IPS-NIHi11 (cell line): ENCODE measurements around the gene CYP3A5.

Experiments used
- DNase-seq: peaks from one replicate; pipeline ENCODE4 v3.0.0; 2012; ENCODE audit warnings: mixed read lengths, low spot score

CYP3A5 gene

DNA sequence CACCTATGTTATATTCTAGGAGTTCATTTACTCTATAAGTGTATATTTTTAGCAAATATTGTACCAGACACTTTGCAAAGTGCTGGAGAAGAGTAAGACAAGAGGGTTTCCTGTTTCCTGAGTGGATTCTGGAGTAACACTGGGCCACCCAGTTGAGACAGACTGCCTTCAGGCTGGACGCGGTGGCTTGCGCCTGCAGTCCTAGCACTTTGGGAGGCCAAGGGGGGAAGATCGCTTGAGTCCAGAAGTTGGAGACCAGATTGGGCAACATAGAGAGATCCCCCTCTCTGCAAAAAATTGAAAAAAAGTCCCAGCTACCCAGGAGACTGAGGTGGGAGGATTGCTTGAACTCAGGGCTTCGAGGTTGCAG, 63.8 kb downstream of the CYP3A5 start:
- DNase-seq = no peak

DNA sequence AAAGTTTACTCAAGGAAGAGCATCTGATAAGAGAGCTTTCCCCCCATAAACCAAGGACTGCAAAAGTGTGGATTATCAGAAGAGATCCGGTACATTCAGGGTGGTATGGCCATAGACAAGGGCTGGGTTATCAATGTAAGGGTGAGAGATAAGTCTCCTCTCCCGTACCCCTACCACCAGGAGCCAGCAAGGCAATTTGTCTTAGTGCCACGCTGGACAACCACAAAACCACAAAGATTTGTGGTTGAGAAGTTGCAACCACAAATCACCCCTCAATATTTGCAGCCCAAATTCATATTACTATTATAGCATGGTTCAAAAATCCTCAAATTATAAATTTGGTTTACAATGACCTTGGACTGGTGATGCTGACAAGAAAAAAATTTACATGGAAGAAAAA, 65.3 kb downstream of the CYP3A5 start:
- no peak for DNase-seq

DNA sequence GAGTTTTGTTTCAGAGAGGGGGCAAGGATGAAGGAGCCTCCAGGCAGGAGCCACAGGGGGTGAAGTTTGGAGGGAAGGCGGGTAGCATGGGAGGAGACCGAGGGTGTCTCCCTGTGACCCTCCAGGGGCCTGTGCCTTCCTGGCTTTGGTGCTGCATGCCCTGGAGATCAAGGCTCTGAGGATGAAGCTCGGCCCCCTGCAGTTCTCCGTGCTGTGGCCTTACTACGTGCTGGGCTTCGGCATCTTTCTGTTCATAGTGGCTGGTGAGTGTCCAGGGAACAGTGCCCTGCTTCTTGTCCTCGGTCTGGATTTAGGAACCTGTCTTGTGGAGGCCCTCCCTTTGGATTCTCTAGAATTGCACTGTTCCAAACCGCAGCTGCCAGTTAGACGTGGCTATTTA, 72.2 kb downstream of the CYP3A5 start:
- DNase-seq = no peak

DNA sequence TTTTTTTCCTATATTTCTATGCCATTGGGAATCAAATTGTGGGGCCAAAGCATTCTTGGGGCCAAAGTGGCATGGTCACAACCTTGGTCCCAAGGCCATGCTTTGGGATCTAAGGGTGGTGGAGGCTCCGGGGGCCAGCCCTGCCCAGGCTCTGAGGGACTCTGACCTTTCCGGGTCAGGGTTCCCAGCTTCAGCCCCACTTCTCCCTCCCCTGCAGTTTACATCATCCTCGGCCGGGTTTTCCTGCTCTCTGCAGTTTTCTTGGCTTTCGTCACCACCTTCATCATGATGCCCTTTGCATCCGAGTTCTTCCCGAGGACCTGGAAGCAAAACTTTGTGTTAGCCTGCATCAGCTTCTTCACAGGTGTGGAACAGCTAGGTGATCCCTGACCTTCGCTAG, 73.3 kb downstream of the CYP3A5 start:
- no peak for DNase-seq

DNA sequence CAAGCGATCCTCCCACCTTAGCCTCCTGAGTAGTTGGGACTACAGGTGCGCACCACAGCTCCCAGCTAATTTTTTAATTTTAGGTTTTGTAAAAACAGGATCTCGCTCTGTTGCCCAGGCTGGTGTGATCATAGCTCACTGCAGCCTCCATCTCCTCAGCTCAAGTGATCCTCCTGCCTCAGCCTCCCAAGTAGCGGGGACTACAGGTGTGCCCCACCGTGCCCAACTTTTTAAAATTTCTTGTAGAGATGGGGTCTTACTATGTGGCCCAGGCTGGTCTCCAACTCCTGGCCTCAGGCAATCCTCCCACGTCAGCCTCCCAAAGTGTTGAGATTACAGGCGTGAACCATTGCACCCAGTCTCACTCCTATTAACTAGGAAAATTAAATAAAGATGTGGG, 74.3 kb downstream of the CYP3A5 start:
- DNase-seq = no peak

DNA sequence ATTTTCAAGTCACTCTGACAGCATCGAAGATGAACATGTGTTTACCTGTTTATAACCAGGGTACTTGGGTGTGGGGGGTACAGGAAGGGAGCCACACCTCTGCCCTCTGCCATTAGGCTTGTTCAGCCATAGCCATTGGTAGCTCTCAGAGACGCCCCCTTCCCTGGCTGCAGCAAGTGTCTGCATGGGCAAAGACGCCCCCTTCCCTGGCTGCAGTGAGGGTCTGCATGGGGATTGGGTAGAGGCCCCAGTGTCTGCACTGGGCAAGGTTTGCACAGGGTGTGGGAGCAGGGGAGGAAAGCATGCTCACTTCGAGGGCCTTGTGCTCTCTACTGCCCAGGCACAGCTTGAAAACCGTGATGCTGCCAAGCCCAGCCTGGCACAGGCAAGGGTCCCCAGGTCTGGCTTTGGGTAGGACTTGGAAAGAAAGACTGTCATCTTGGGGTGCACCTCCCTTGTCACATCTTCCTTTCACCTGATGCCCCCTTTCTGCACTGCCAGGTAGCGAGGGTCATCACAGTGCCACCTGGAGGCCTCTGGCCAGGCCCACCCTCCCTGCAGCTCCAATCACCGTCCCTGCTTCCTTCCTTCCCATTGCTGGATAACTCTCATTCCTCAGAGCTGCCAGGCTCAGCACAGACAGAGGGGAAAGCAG, 78.0 kb downstream of the CYP3A5 start:
- peak; percentile 72 for DNase-seq

DNA sequence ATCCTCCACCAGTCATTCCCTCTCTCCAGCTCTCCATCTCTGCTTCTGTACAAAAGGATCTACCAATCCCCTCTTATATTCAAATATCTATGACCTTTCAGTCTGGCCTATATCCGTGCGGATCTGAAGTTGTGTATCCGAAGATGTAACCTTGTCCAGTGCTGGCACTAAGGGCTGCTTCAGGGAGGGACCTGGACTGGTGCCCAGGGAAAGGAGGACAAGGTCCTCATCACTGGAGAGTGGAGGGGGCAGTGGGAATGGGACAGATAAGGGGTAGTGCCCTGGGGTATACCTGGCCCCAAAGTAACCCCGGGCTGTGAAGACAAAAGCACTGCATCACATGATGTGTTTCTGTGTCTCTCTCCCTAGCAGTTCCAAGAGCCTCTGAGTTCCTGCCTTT, 80.0 kb downstream of the CYP3A5 start:
- no peak for DNase-seq
